Measurements from ENCODE around the gene TFB1M. TPM values are rescaled to one million over a fixed set of nuclear protein-coding genes. Genes with fewer than 3 reads are reported as not detected.

The TFB1M gene
- total RNA-seq, 1 donor from 2014 or later, result 22.2 TPM

GRCh38 chr6:155267411-155267810 lies 46.9 kb downstream of the TFB1M start:
- no peak for DNase-seq (ENCODE audit: low spot score)
- no peak for ATAC-seq

GRCh38 chr6:155265843-155266535 lies 48.3 kb downstream of the TFB1M start:
- ATAC-seq (no peak), DNase-seq (ENCODE audit: low spot score) (no peak)

DNA sequence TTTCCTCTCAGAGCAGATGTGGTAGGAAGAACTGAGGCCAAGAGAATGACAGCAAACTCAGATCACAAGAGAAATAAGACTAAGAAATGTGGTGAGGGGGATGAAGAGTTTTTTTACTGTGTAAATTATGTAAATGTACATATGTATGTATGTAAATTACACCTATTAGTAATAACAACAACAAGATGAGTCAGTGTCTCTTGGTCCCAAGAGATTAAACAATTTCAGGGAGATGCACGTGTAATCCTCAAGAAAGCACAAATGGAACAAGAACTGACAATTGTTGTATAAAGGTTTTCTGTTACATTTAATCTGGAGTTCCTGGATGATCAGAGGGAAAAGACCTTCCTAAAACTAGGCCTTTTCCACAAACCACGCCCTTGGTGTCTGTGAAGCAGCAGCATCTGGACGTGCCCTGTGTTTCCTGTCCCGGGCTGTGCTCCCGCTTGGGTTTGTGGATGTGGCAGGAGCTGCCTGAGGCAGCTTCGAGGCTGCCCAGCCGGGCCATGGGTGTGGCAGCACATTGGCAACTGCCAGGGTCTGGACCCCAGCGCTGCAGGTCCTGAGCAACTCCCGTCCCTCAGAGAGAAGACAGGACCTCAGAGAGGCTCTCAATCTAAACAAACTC lies 49.5 kb downstream of the TFB1M start:
- no peak for DNase-seq (ENCODE audit: low spot score)
- ATAC-seq, result no peak

DNA sequence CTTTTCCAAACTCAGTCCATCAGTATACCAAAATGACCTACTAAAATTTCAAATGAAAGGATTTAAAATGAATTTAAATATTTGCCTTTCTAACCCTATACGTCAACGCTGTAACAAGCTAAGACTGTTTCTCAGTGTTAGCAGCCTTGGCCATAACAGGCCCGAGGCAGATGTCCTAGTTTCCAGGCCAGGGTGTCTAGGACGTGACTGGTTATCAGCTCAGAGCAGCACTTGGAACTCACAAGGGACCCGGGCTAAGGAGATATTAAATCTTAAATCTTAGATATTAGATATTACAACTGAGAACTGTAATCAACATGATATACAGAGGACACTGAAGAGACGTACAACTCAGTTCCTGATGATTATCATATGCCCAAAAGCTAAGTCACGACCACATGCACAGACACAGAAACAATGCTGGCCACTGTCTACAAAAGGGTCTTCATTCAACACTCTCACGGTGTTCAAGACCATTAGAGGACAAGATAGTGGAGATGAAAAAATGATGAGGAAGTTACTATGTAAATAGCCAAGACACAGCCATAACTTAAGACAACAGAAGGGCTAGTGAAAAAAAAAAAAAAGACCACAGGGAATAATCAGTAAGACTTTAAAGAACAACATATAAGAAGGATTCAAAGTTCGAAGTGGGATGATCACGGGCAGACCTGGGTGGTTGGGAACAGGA lies 50.8 kb downstream of the TFB1M start, which contains the start of gene CLDN20:
TSS of gene CLDN20 (plus strand) at position 641 of the 691 bp plus-strand sequence. CDS start 11,707 bp downstream, outside the sequence.
- DNase-seq (ENCODE audit: low spot score) (no peak), ATAC-seq (no peak)

- DNase-seq (ENCODE audit: low spot score) (no peak), ATAC-seq (no peak)
Measured at GRCh38 chr6:155262655-155263054, 51.6 kb downstream of the TFB1M start.

DNA sequence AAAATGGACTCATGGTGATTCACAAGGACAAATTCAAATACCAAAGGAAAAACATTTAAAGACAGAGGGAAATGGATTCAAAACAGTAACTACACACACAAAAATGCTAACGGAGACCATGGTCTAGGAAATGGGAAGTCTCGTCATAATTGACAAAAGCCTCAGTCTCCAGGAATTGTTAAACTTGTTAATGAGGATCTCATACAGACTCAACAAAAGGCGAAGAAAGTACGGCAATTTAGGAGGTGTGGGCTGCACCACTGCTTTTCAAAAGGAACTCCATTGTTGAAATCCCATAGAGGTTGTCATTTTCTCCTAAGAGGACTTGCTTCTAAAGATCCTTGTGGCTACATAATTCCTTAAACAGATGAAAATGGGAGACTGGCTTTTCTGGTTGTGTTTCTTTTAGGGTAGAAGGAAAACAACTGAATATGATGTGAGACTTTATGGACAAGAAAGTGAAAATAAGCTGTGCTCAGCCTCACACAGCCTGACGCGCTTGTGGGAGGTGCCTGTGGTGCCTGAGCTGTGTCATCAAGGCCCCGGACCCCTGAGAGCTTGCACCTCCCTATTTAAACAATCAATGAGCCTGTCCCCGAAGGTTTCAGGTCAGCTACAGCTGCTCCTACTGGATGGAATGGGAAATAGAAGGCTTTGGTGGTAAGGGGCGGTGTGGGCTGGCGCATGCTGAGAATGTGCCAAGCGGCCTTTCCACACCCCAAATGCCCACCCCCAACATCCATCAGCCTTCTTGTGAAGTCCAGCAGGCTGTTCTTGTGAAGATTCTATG lies 53.0 kb downstream of the TFB1M start:
- ATAC-seq (no peak), DNase-seq (ENCODE audit: low spot score) (no peak)

- DNase-seq (ENCODE audit: low spot score) (no peak), ATAC-seq (no peak)
Measured at GRCh38 chr6:155260686-155261085, 53.6 kb downstream of the TFB1M start.

DNA sequence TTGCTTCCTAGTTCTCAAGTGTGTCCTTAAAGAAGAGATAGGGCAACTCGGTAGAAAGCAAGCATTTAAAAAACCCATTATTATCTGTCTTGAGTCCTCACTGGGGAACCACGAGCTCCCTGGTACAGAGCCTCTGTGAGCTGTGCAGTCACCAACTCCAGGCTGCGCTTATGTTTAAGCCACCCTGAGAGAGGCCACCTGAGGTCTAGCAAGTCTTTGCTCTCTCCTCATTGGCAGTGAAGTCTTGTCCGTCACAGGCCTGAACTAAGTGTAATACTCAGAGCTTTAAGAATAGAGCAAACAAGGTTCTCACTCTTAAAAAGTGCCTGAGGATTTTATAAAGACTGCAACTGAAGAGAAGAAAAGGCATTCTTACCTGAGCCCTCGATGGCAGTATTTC lies 54.4 kb downstream of the TFB1M start:
- DNase-seq (ENCODE audit: low spot score), result no peak
- ATAC-seq, result no peak

DNA sequence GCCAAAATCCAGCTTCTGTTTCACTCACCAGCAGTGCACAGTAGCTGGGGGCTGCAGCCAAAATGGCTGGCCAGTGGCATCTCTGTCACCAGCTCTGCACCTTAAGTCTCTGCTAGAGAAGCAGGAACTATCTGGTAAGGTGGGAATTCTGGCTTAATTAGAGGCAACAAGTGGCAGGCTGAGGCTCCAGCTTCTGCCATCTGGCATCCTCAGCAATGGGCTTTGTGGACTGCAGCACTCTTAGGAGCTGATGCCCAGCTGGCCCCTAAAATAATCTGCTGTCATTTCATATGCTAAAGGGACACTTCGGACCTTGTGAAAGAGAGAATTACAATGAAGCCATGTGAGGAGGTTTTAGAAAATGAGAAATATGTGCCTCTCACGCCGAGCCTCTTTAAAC lies 55.1 kb downstream of the TFB1M start:
- ATAC-seq (no peak), DNase-seq (ENCODE audit: low spot score) (no peak)

DNA sequence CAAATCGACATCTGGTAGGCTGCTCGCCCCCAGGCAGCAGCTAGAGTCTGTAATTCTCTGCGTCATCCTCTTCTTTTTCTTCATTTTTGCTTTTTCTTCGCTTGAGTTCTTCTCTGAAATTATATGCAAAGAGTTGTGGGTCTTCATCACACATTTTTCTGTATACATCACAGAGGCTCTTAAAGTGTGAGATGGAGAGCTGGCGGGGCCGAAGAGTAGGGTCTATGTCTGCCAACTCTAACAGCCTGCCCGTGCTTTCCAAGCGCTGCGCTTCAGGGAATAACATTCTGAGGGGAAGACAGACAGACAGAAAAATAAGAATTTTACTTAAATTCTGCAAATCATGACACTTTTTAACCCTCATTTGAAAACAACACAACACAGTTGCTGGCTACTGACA lies 56.5 kb downstream of the TFB1M start:
- ATAC-seq, result no peak
- no peak for DNase-seq (ENCODE audit: low spot score)

DNA sequence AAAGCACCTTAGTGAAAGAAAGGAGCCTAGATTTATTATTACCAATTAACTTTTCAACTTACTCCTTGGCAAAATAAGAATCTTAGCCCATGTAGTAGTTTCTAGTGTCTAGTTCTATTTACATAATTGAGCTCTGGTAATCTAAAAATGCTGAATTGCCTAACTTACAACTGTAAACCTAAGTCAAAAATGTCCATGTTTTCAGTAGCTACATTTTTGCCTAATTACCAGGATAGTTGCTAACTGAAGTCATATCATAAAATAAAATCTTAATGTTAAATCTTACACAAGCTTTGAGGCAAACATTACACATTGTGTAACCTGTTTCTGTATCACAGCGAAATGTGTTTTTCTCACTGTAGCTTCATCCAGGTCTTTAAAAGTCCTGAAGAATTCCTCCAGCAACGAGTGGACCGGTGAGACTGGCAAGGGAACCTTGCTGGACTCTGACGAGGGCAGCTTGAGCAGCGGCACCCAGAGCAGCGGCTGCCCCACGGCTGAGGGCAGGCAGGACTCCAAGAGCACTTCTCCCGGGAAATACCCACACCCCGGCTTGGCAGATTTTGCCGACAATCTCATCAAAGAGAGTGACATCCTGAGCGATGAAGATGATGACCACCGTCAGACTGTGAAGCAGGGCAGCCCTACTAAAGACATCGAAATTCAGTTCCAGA lies 58.0 kb downstream of the TFB1M start:
- no peak for ATAC-seq
- DNase-seq (ENCODE audit: low spot score), result no peak

DNA sequence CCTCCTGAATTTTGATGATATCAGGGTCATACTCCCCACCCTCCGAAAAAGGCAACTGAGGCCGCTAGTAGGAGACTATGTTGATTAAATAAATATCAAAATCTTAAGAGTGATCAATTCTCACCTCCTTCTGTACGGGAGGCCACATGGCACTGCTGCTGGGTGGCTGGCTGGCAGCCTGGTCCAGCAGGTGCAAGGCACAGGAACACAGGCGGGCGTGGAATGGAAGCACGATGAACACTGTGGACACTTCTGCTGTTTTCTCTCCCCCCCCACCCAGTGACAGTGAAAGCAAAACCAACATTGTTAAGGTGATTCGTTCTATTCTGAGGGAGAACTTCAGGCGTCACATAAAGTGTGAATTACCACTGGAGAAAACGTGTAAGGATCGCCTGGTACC lies 60.1 kb downstream of the TFB1M start:
- DNase-seq (ENCODE audit: low spot score), result no peak
- no peak for ATAC-seq

GRCh38 chr6:155253337-155253736 lies 60.9 kb downstream of the TFB1M start:
- ATAC-seq (no peak), DNase-seq (ENCODE audit: low spot score) (no peak)

GRCh38 chr6:155252581-155252980 lies 61.7 kb downstream of the TFB1M start:
- ATAC-seq (no peak), DNase-seq (ENCODE audit: low spot score) (no peak)

- ATAC-seq, result no peak
Measured at GRCh38 chr6:155250701-155251381, 63.4 kb downstream of the TFB1M start.

GRCh38 chr6:155248008-155249001 lies 66.0 kb downstream of the TFB1M start:
- DNase-seq (ENCODE audit: low spot score), result no peak
- peak; percentile 67 for ATAC-seq

More at GRCh38 chr6:155250701-155251381, 63.4 kb downstream of the TFB1M start:
- DNase-seq (ENCODE audit: low spot score), result no peak

GRCh38 chr6:155247618-155248007 lies 66.7 kb downstream of the TFB1M start:
- ATAC-seq, result no peak
- no peak for DNase-seq (ENCODE audit: low spot score)

GRCh38 chr6:155246825-155247224 lies 67.5 kb downstream of the TFB1M start:
- DNase-seq (ENCODE audit: low spot score) (no peak), ATAC-seq (no peak)

DNA sequence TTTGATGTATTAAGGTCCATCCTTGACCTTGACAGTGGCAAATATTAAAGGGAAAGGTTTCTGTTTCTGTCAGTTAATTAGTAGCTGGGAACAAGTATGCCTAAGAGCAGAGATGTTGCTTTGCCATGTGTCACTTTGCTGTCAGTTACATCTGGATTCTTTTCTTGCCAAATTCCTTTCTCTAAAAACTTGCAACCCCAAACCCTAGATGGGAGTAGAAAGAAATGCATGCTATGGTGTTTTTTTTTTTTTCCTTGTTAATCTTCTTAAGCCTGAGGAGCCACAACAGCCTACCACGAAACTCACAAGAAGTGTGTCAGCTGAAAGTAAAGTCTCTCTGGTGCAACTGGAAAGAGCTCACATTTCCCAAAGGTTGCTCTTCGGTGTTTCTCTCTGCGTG lies 68.5 kb downstream of the TFB1M start:
- DNase-seq (ENCODE audit: low spot score) (no peak), ATAC-seq (no peak)

Measured in left lobe of liver (tissue), 2 donors.